Activated CD8-positive, alpha-beta T cell treated with anti-CD3 and anti-CD28 coated beads, Interleukin-2, amount 10 ng/mL, durations not matched to agents 7 days and 5 days (primary cell): Measurements from ENCODE around the gene ONECUT2. TPM values are rescaled to one million over a fixed set of nuclear protein-coding genes. Genes with fewer than 3 reads are reported as not detected.

Experiments
- total RNA-seq, 2 experiments: library from RNA; stranded (reverse); gene quantifications; one replicate each; pipeline ENCODE4 v1.2.3, GENCODE V29; 2021

Gene ONECUT2
- total RNA-seq, 2 experiments from 2014 or later = not detected

Other genes starting within 250 kb of the ONECUT2 start
- gene ST8SIA3, start 82.8 kb upstream of the ONECUT2 start, total RNA-seq = not detected
- 10 to 100 TPM; 21.1 to 26.7 TPM for gene FECH, start 151.3 kb downstream of the ONECUT2 start, total RNA-seq
- gene NARS1, start 186.5 kb downstream of the ONECUT2 start, total RNA-seq = 10 to 100 TPM; 87.1 to 89.1 TPM